ENCODE data around the gene ZDHHC21.

ZDHHC21 gene

GRCh38 chr9:14593406-14593805 lies 99.8 kb downstream of the ZDHHC21 start:
- H3K4me3 ChIP-seq (ENCODE audit: control insufficient read depth, low read depth, low read length): no peak overlapping the region
- DNase-seq (ENCODE audit: low read depth): no peak
- TF ChIP-seq CTCF (IDR thresholded peaks at IDR 0.05; ENCODE audit: control insufficient read depth, insufficient read depth, low read depth, low read length, missing control alignments): no peak

GRCh38 chr9:14591411-14591810 lies 101.8 kb downstream of the ZDHHC21 start:
- no peak for TF ChIP-seq CTCF (IDR thresholded peaks at IDR 0.05; ENCODE audit: control insufficient read depth, insufficient read depth, low read depth, low read length, missing control alignments)
- DNase-seq (ENCODE audit: low read depth): no peak

GRCh38 chr9:14585730-14586473 lies 107.3 kb downstream of the ZDHHC21 start:
- no peak for DNase-seq (ENCODE audit: low read depth)
- no peak overlapping the region for H3K4me3 ChIP-seq (ENCODE audit: control insufficient read depth, low read depth, low read length)
- TF ChIP-seq CTCF (IDR thresholded peaks at IDR 0.05; ENCODE audit: control insufficient read depth, insufficient read depth, low read depth, low read length, missing control alignments): no peak

More at GRCh38 chr9:14591411-14591810, 101.8 kb downstream of the ZDHHC21 start:
- no peak overlapping the region for H3K4me3 ChIP-seq (ENCODE audit: control insufficient read depth, low read depth, low read length)

GRCh38 chr9:14584571-14584970 lies 108.7 kb downstream of the ZDHHC21 start:
- H3K4me3 ChIP-seq (ENCODE audit: control insufficient read depth, low read depth, low read length): no peak overlapping the region
- DNase-seq (ENCODE audit: low read depth): no peak
- TF ChIP-seq CTCF (IDR thresholded peaks at IDR 0.05; ENCODE audit: control insufficient read depth, insufficient read depth, low read depth, low read length, missing control alignments): no peak

GRCh38 chr9:14578030-14578429 lies 115.2 kb downstream of the ZDHHC21 start:
- no peak for TF ChIP-seq CTCF (IDR thresholded peaks at IDR 0.05; ENCODE audit: control insufficient read depth, insufficient read depth, low read depth, low read length, missing control alignments)
- no peak for DNase-seq (ENCODE audit: low read depth)

GRCh38 chr9:14574173-14574572 lies 119.1 kb downstream of the ZDHHC21 start:
- no peak for DNase-seq (ENCODE audit: low read depth)
- no peak overlapping the region for H3K4me3 ChIP-seq (ENCODE audit: control insufficient read depth, low read depth, low read length)
- TF ChIP-seq CTCF (IDR thresholded peaks at IDR 0.05; ENCODE audit: control insufficient read depth, insufficient read depth, low read depth, low read length, missing control alignments): no peak

More at GRCh38 chr9:14578030-14578429, 115.2 kb downstream of the ZDHHC21 start:
- no peak overlapping the region for H3K4me3 ChIP-seq (ENCODE audit: control insufficient read depth, low read depth, low read length)
